Left hindlimb (tissue), 1 donor: ENCODE data around the gene MTFP1.
"Not testable (repeated sequence)": the region's sequence is repeated elsewhere in the genome, so short reads cannot be mapped to it uniquely, and the experiment has no call there.

Source experiments
- DNase-seq: peaks from one replicate; pipeline ENCODE4 v3.0.0-alpha.2; 2018

The MTFP1 gene

GRCh38 chr22:30402028-30402765 is 23.4 kb upstream of the MTFP1 start:
- no peak for DNase-seq

- not testable (repeated sequence) for DNase-seq
Measured at GRCh38 chr22:30402766-30403104, 22.8 kb upstream of the MTFP1 start.

GRCh38 chr22:30404307-30404706 is 21.3 kb upstream of the MTFP1 start:
- no peak for DNase-seq

GRCh38 chr22:30405731-30406130 is 19.8 kb upstream of the MTFP1 start:
- DNase-seq: no peak

- DNase-seq: no peak
Measured at GRCh38 chr22:30406400-30406799, 19.2 kb upstream of the MTFP1 start.

GRCh38 chr22:30408388-30409102 is 17.0 kb upstream of the MTFP1 start:
- DNase-seq: no peak

- DNase-seq: no peak
Measured at GRCh38 chr22:30411780-30412179, 13.8 kb upstream of the MTFP1 start.

GRCh38 chr22:30413001-30413400 is 12.6 kb upstream of the MTFP1 start:
- no peak for DNase-seq

- DNase-seq: no peak
Measured at GRCh38 chr22:30413745-30414524, 11.6 kb upstream of the MTFP1 start.

- no peak for DNase-seq
Measured at GRCh38 chr22:30414525-30415047, 11.0 kb upstream of the MTFP1 start.

GRCh38 chr22:30416403-30416802 is 9.2 kb upstream of the MTFP1 start:
- DNase-seq: no peak

GRCh38 chr22:30416837-30417236 is 8.7 kb upstream of the MTFP1 start:
- no peak for DNase-seq

GRCh38 chr22:30420347-30421125 is 5.0 kb upstream of the MTFP1 start:
- DNase-seq: no peak

- DNase-seq: no peak
Measured at GRCh38 chr22:30421695-30422480, 3.7 kb upstream of the MTFP1 start.

- DNase-seq: peak; percentile 64
Measured at GRCh38 chr22:30422481-30423300, 2.9 kb upstream of the MTFP1 start.

GRCh38 chr22:30423301-30423958 is 2.1 kb upstream of the MTFP1 start:
- no peak for DNase-seq

- DNase-seq: peak; percentile 100
Measured at GRCh38 chr22:30423959-30424533, 1.5 kb upstream of the MTFP1 start.

GRCh38 chr22:30424534-30425326 is 838 bp upstream of the MTFP1 start:
- DNase-seq: no peak

GRCh38 chr22:30425327-30425615 is 297 bp upstream of the MTFP1 start:
- DNase-seq: no peak
